Duodenal mucosa (tissue), 2 donors: ENCODE measurements around the gene EMILIN2.
"Not testable (repeated sequence)": the region's sequence is repeated elsewhere in the genome, so short reads cannot be mapped to it uniquely, and the experiment has no call there.

Experiments used
- H3K27ac ChIP-seq: one replicate; pipeline ENCODE4 v1.7.0; 2013; ENCODE audit warnings: low read depth, low read length
- H3K27me3 ChIP-seq, 2 donors: one replicate each; pipeline ENCODE4 v1.7.0; 2013; ENCODE audit warnings: low read length in 2 of 2, control low read depth in 1 of 2; ENCODE audit not compliant: insufficient read depth in 2 of 2, control insufficient read depth in 1 of 2
- H3K36me3 ChIP-seq, 2 donors: one replicate each; pipeline ENCODE4 v1.7.0; 2013; ENCODE audit warnings: low read length in 2 of 2, control low read depth in 1 of 2; ENCODE audit not compliant: insufficient read depth in 2 of 2, control insufficient read depth in 1 of 2
- H3K4me1 ChIP-seq, 2 donors: one replicate each; pipeline ENCODE4 v1.7.0; 2013; ENCODE audit warnings: low read length in 2 of 2, control low read depth in 1 of 2; ENCODE audit not compliant: insufficient read depth in 2 of 2, control insufficient read depth in 1 of 2
- H3K4me3 ChIP-seq, 2 donors: one replicate each; pipeline ENCODE4 v1.7.0; 2013; ENCODE audit warnings: low read length in 2 of 2, low read depth in 1 of 2
- H3K9ac ChIP-seq, 2 donors: one replicate each; pipeline ENCODE4 v1.7.0; 2013; ENCODE audit warnings: low read length in 2 of 2, low read depth in 1 of 2
- H3K9me3 ChIP-seq, 2 donors: one replicate each; pipeline ENCODE4 v1.7.0; 2013; ENCODE audit warnings: low read length in 2 of 2, control low read depth in 1 of 2; ENCODE audit not compliant: control insufficient read depth in 1 of 2

The EMILIN2 gene

GRCh38 chr18:2846636-2847316 is at the start of gene EMILIN2:
TSS of gene EMILIN2 (plus strand) at chr18:2847006. CDS start at chr18:2847189, 183 bp downstream.
- Histone ChIP-seq H3K36me3 (no peaks in the 10 kb centered on the region), H3K9ac (no peak within 1 kb of the TSS), H3K27ac (no peak within 1 kb of the TSS), H3K4me3 (peak within 1 kb of the TSS; percentile 50 to 54), H3K27me3 (peaks cover 38 to 42% of the 10 kb centered on the region in 2 donors), H3K9me3 (no peaks in the 10 kb centered on the region), H3K4me1 (peaks cover 5 to 11% of the 10 kb centered on the region in 2 donors)

DNA sequence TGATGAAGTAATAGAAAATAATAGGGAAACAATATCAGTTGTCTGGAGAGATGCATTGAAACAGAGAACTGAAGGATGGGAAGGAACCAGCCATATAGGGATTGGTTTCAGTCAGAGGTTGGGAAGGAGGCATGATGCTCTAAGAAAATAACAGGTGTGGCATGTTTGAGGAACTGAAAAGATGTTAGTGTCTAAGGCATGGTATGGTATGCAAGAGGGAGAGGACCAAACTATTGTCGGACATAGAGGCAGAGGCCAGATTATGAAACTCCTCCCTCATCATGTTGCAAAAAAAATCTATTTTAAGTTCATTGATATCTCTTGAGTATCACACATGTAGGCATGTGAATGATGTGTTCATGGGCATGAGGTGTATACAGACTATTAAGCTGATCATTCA is 48.9 kb upstream of the EMILIN2 start:
- no peaks in the 10 kb centered on the region for H3K27me3 ChIP-seq
- H3K9me3 ChIP-seq: no peaks in the 10 kb centered on the region
- H3K9ac ChIP-seq: no peak overlapping the region
- no peak overlapping the region for H3K4me3 ChIP-seq
- no peak overlapping the region for H3K27ac ChIP-seq
- H3K36me3 ChIP-seq: peaks cover 13 to 55% of the 10 kb centered on the region in 2 donors
- H3K4me1 ChIP-seq: no peaks in the 10 kb centered on the region

- H3K4me1 ChIP-seq: no peaks in the 10 kb centered on the region
- no peaks in the 10 kb centered on the region for H3K27me3 ChIP-seq
- no peak overlapping the region for H3K27ac ChIP-seq
- H3K9me3 ChIP-seq: no peaks in the 10 kb centered on the region
- no peak overlapping the region for H3K4me3 ChIP-seq
- peaks cover 12 to 60% of the 10 kb centered on the region in 2 donors for H3K36me3 ChIP-seq
- H3K9ac ChIP-seq: no peak overlapping the region
Measured at GRCh38 chr18:2799369-2799768, 47.4 kb upstream of the EMILIN2 start.

DNA sequence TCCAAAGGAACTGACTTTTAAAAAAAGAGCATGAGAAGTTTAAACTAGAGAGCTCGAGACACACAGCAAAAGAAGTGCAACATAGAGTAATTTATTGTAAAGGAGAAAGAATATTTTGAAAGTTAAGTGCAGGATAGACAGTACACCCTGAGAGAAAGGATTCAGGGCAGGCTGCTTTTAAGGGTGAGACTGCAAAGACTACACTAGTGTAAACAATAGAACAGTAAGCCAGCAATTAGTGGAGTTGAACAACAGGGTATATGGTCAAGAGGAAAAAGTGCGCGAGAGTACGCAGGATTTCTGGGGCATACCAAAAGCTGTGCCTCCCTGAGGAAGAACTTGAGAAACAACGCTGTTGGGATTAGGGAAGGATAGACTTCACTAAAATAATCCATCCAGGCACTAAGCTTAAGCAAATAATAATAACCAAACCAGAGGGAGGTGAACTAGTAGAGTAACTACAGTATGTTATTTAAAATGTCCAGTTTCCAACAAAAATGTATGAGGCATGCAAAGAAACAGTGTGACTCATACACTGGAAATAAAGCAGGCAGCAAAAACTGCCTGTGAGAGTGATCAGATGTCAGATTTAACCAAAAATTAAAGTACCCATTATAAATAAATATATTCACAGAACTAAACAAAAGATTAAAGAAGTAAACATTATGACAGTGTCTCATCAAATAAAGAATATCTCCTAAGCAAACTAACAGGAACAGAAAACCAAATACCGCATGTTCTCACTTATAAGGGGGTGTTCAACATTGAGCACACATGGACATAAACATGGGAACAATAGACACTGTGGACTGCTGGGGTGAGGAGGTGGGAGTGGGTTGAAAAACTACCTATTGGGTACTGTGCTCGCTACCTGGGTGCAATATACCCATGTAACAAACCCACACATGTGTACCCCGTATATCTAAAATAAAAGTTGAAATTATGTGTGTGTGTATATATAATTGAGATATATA is 40.5 kb upstream of the EMILIN2 start:
- Histone ChIP-seq H3K27me3 (no peaks in the 10 kb centered on the region), H3K27ac (no peak overlapping the region), H3K36me3 (peaks cover 4 to 19% of the 10 kb centered on the region in 2 donors), H3K4me1 (no peaks in the 10 kb centered on the region), H3K4me3 (no peak overlapping the region), H3K9me3 (peaks cover 0 to 2% of the 10 kb centered on the region in 2 donors), H3K9ac (no peak overlapping the region)

GRCh38 chr18:2808640-2809039 is 38.2 kb upstream of the EMILIN2 start:
- not testable (repeated sequence) for H3K9ac ChIP-seq, H3K4me1 ChIP-seq, H3K36me3 ChIP-seq, H3K4me3 ChIP-seq, H3K27me3 ChIP-seq, H3K9me3 ChIP-seq, H3K27ac ChIP-seq

- not testable (repeated sequence) for H3K27ac ChIP-seq, H3K4me3 ChIP-seq, H3K4me1 ChIP-seq, H3K9me3 ChIP-seq, H3K9ac ChIP-seq, H3K36me3 ChIP-seq, H3K27me3 ChIP-seq
Measured at GRCh38 chr18:2809666-2810183, 37.1 kb upstream of the EMILIN2 start.

DNA sequence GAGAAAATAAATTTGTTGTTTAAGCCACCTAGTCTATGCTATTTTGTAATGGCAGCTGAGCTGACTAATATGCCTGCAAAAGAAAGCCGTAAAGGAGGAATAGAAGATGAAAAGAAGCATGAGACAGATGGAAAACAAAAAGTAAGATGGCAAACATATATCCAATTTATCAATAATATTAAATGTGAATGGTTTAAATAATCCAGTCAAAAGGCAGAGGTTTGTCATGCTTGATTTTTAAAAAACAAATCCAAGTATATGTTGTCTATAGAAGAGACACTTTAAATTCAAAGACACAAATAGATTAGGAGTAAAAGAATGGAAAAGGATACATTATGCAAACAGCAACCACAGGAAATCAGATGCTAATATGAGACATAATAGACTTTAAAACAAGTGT is 35.4 kb upstream of the EMILIN2 start:
- Histone ChIP-seq H3K36me3 (no peaks in the 10 kb centered on the region), H3K9ac (no peak overlapping the region), H3K4me1 (no peaks in the 10 kb centered on the region), H3K27ac (no peak overlapping the region), H3K4me3 (no peak overlapping the region), H3K9me3 (peaks cover 0 to 5% of the 10 kb centered on the region in 2 donors), H3K27me3 (no peaks in the 10 kb centered on the region)

- Histone ChIP-seq H3K27me3 (no peaks in the 10 kb centered on the region), H3K4me1 (no peaks in the 10 kb centered on the region), H3K4me3 (no peak overlapping the region), H3K36me3 (no peaks in the 10 kb centered on the region), H3K9me3 (peaks cover 0 to 3% of the 10 kb centered on the region in 2 donors), H3K9ac (no peak overlapping the region), H3K27ac (no peak overlapping the region)
Measured at GRCh38 chr18:2814928-2815327, 31.9 kb upstream of the EMILIN2 start.

- H3K9me3 ChIP-seq: no peaks in the 10 kb centered on the region
- no peaks in the 10 kb centered on the region for H3K36me3 ChIP-seq
- no peak overlapping the region for H3K9ac ChIP-seq
- H3K4me3 ChIP-seq: no peak overlapping the region
- no peak overlapping the region for H3K27ac ChIP-seq
- H3K27me3 ChIP-seq: no peaks in the 10 kb centered on the region
- H3K4me1 ChIP-seq: no peaks in the 10 kb centered on the region
Measured at GRCh38 chr18:2818281-2818680, 28.5 kb upstream of the EMILIN2 start.

- H3K36me3 ChIP-seq: no peaks in the 10 kb centered on the region
Measured at GRCh38 chr18:2821695-2822094, 25.1 kb upstream of the EMILIN2 start.

More at GRCh38 chr18:2821695-2822094, 25.1 kb upstream of the EMILIN2 start:
- no peaks in the 10 kb centered on the region for H3K27me3 ChIP-seq
- no peaks in the 10 kb centered on the region for H3K4me1 ChIP-seq
- no peaks in the 10 kb centered on the region for H3K9me3 ChIP-seq
- H3K9ac ChIP-seq: no peak overlapping the region
- H3K4me3 ChIP-seq: no peak overlapping the region
- H3K27ac ChIP-seq: no peak overlapping the region
